ENCODE results near the gene NEK2. TPM values are rescaled to one million over a fixed set of nuclear protein-coding genes. Genes with fewer than 3 reads are reported as not detected.

The NEK2 gene
- total and polyA plus RNA-seq, 8 donors = 1.3 to 30.4 (median 15.4) TPM

GRCh38 chr1:211612786-211613107 lies 62.7 kb downstream of the NEK2 start:
- Histone ChIP-seq H3K4me3 (no peak overlapping the region), H3K4me1 (peaks cover 0 to 52% of the 10 kb centered on the region in 2 donors), H3K9me3 (no peaks in the 10 kb centered on the region), H3K36me3 (no peaks in the 10 kb centered on the region), H3K27me3 (no peaks in the 10 kb centered on the region), H3K27ac (peak overlapping the region; percentile 53 to 81)
- DNase-seq (no peak), ATAC-seq (no peak)
- intact Hi-C loops (cut with DNase I) = no loop called here
- TF ChIP-seq CTCF (IDR thresholded peaks at IDR 0.05) = no peak

Other genes with a start within 250 kb of the NEK2 start
- not detected for gene RD3, start 183.5 kb downstream of the NEK2 start, total RNA-seq
- under 1 TPM in 5 of 6 donors, not detected in 1; 0.07 to 0.09 (median 0.07) TPM for gene RD3, start 183.5 kb downstream of the NEK2 start, polyA plus RNA-seq (ENCODE audit: insufficient read length in 6 of 6)
- gene SLC30A1, start 96.5 kb downstream of the NEK2 start, total RNA-seq = 10 to 100 TPM; 22.2 to 37.7 TPM
- 10 to 100 TPM; 12.5 to 18.2 (median 15.1) TPM for gene SLC30A1, start 96.5 kb downstream of the NEK2 start, polyA plus RNA-seq (ENCODE audit: insufficient read length in 6 of 6)
- 10 to 100 TPM; 38.9 to 47.1 TPM for gene LPGAT1, start 155.1 kb upstream of the NEK2 start, total RNA-seq
- 10 to 100 TPM; 17.1 to 26.2 (median 20.5) TPM for gene LPGAT1, start 155.1 kb upstream of the NEK2 start, polyA plus RNA-seq (ENCODE audit: insufficient read length in 6 of 6)